ENCODE data around the gene RGL4.

Gene RGL4

DNA sequence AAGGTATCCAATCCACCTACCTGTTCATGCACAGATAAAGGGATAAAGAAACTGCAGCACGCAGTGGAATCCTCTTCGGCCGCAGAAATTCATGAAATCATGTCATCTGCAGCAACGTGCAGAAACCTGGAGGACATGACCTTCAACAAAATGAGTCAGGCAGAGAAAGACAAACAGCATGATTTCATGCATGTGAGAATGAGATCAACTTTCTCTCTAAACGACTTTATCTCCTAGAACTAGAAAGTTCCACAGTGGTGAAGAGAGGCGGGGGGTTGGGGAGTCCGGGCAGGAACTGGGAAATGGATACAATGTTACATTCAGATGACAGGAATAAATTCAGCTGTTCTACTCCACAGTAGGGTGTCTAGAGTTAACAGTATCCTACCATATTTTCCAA, 9.9 kb downstream of the RGL4 start:
- in situ Hi-C loops (cut with MboI; ENCODE audit: low sequenced_read_pairs, unreplicated experiment): no loop called here
- no peak for DNase-seq (ENCODE audit: low spot score)
- TF ChIP-seq, protein P1, sequence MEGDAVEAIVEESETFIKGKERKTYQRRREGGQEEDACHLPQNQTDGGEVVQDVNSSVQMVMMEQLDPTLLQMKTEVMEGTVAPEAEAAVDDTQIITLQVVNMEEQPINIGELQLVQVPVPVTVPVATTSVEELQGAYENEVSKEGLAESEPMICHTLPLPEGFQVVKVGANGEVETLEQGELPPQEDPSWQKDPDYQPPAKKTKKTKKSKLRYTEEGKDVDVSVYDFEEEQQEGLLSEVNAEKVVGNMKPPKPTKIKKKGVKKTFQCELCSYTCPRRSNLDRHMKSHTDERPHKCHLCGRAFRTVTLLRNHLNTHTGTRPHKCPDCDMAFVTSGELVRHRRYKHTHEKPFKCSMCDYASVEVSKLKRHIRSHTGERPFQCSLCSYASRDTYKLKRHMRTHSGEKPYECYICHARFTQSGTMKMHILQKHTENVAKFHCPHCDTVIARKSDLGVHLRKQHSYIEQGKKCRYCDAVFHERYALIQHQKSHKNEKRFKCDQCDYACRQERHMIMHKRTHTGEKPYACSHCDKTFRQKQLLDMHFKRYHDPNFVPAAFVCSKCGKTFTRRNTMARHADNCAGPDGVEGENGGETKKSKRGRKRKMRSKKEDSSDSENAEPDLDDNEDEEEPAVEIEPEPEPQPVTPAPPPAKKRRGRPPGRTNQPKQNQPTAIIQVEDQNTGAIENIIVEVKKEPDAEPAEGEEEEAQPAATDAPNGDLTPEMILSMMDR (IDR thresholded peaks at IDR 0.05; ENCODE audit: borderline replicate concordance, control extremely low read depth, extremely low read depth, insufficient read depth, missing control alignments): no peak

DNA sequence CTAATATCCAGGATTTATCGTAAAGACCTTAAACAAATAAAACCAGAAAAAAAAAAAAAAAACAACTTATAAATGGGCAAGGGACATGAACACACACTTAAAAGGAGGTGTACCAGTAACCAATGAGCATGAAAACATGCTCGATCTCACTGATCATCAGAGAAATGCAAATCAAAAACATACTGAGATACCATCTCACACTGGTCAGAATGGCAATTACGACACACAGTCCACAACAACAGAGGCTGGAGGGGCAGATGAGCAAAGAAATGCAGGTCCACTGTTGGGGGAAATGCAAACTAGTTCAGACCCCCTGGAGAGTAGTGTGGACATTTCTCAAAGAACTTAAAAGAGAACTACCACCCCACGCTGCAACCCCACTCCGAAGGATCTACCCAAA, 13.2 kb downstream of the RGL4 start:
- in situ Hi-C loops (cut with MboI; ENCODE audit: low sequenced_read_pairs, unreplicated experiment): no loop called here
- no peak for DNase-seq (ENCODE audit: low spot score)
- TF ChIP-seq, protein P1 (IDR thresholded peaks at IDR 0.05; ENCODE audit: borderline replicate concordance, control extremely low read depth, extremely low read depth, insufficient read depth, missing control alignments): no peak

DNA sequence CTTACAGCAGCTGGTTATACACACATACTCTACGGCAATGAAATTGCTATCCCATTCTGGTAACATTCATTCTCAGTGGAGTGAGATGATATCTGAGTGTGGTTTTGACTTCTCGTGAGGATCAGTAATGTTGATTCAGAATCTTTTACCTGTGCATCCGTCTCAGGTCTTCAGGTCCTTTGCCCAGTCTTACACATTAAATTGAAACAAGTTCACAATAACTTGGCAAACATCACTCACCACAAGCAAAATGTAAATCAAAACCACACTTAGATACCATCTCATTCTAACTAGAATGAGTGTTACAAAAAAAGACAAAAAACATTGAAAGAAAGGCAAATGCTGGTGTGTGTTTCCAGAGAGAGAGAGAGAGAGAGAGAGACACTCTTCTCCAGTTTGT, 14.0 kb downstream of the RGL4 start:
- in situ Hi-C loops (cut with MboI; ENCODE audit: low sequenced_read_pairs, unreplicated experiment): no loop called here
- TF ChIP-seq, protein P1 (IDR thresholded peaks at IDR 0.05; ENCODE audit: borderline replicate concordance, control extremely low read depth, extremely low read depth, insufficient read depth, missing control alignments): no peak
- no peak for DNase-seq (ENCODE audit: low spot score)

DNA sequence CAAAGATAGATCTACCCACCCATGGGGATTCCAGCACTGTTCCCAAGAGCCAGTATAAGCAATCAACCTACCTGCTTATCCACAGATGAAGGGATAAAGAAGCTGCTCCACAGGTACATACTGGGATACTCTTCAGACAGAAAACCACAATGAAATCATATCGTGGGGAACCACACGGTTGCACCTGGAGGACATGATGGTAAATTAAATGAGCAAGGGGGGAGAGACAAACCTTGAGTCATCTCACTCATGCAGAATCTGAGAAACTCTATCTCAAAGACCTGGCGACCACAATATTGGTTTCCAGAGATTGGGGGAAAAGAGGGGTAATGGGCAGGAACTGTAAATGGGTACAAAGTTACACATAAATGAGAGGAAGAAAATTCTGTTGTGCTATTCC, 14.5 kb downstream of the RGL4 start:
- in situ Hi-C loops (cut with MboI; ENCODE audit: low sequenced_read_pairs, unreplicated experiment): no loop called here
- DNase-seq (ENCODE audit: low spot score): no peak
- TF ChIP-seq, protein P1 (IDR thresholded peaks at IDR 0.05; ENCODE audit: borderline replicate concordance, control extremely low read depth, extremely low read depth, insufficient read depth, missing control alignments): no peak

DNA sequence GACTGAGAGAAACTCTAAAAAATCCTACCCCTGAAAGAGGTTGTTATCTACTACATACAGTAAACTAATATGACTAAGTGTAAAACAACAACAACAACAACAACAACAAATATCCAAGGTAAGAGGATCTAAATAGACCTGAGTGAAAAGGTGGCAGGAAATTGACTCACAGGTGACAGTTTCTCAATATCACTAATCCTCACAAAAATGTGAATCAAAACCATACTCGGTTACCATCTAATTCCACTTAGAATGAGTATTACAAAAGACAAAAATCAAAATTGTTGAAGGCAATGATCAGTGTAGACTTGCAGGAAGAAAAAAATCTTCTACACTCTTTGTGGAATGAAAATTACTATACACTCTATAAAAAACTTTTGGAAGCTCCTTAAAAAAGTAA, 17.5 kb downstream of the RGL4 start:
- TF ChIP-seq, protein P1 (IDR thresholded peaks at IDR 0.05; ENCODE audit: borderline replicate concordance, control extremely low read depth, extremely low read depth, insufficient read depth, missing control alignments): no peak
- DNase-seq (ENCODE audit: low spot score): no peak
- in situ Hi-C loops (cut with MboI; ENCODE audit: low sequenced_read_pairs, unreplicated experiment): no loop called here

DNA sequence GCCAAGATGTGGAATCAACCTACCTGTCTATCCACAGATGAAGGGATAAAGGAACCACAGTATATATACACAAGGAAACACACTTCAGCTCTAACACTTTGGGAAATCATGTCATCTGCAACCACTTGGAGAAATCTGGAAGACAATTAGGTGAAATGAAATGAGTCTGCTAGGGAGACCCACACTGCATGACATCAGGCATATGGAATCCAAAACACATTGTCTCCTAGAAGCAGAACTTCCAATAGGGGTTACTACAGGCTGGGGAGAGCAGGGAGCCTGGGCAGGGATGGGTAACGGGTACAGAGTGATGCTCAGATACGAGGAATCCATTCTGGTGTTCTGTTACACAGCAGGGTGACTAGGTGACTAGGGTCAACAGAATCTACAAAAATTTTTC, 18.3 kb downstream of the RGL4 start:
- in situ Hi-C loops (cut with MboI; ENCODE audit: low sequenced_read_pairs, unreplicated experiment): no loop called here
- no peak for DNase-seq (ENCODE audit: low spot score)
- TF ChIP-seq, protein P1 (IDR thresholded peaks at IDR 0.05; ENCODE audit: borderline replicate concordance, control extremely low read depth, extremely low read depth, insufficient read depth, missing control alignments): no peak

DNA sequence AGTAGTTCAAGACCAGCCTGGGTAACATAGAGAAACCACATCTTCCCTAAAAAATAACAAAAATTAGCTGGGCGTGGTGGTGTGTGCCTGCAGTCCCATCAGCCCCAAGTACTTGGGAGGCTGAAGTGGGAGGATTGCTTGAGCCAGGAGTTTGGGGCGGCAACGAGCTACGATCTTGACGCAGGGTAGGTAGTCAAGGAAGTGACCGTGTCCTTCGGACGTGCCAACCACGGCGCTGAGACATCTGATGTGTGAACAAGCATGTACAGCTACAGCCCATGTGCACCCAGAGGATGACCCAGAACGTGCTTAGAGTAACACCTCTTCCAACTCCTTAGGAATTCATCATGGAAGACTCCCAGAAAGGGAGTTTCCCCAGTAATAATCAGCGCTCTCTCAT, 21.4 kb downstream of the RGL4 start:
- no peak for DNase-seq (ENCODE audit: low spot score)
- TF ChIP-seq, protein P1 (IDR thresholded peaks at IDR 0.05; ENCODE audit: borderline replicate concordance, control extremely low read depth, extremely low read depth, insufficient read depth, missing control alignments): no peak
- in situ Hi-C loops (cut with MboI; ENCODE audit: low sequenced_read_pairs, unreplicated experiment): no loop called here

All from GM13976 (cell line).